WTC11 (cell line): Measurements from ENCODE around the gene CDYL.

Experiments
- ELF4 ChIP-seq: sonication (generic); formaldehyde crosslinking; IDR thresholded peaks from 2 replicates; pipeline ENCODE4 v1.8.1; 2022; ENCODE audit warnings: low read depth, mild to moderate bottlenecking, moderate library complexity, missing genetic modification reagents
- TF ChIP-seq, protein P1 (sequence below): sonication (generic); formaldehyde crosslinking; IDR thresholded peaks from 2 replicates; pipeline ENCODE4 v1.8.0; 2023; ENCODE audit warnings: missing genetic modification reagents
- TF ChIP-seq, protein P2 (sequence below): fragments of 200-600 bp; IDR thresholded peaks from 2 replicates; pipeline ENCODE4 v1.8.0; 2022; ENCODE audit warnings: antibody characterized with exemption

DNA sequence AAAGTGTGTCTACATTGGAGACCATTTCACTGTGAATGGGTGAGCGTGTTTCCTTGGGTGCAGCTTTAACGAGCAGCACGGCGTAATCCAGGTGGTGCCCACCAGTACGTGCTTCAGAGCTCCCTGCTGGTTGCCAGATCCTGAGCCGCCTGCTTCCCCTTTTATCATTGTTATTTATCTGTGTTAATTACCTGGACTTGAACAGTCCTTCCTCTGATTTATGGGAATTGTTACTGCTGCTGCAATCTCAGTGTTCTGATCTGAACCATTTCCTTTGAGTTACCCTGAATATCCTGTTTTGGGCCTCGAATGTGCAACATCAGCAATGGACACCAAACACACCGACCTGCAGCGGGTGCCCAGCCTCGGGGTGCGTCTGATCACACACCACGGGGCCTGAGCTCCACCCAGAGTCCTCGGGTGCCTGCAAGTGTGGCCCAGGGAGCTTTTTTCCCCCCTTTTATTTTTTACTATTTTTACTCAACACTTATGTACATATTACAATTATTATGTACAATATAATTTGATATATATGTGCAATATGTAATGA is 146.4 kb downstream of the CDYL start:
- no peak for TF ChIP-seq ELF4
- TF ChIP-seq, protein P1, sequence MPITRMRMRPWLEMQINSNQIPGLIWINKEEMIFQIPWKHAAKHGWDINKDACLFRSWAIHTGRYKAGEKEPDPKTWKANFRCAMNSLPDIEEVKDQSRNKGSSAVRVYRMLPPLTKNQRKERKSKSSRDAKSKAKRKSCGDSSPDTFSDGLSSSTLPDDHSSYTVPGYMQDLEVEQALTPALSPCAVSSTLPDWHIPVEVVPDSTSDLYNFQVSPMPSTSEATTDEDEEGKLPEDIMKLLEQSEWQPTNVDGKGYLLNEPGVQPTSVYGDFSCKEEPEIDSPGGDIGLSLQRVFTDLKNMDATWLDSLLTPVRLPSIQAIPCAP (CRISPR knock-in tag) = no peak
- TF ChIP-seq, protein P2, sequence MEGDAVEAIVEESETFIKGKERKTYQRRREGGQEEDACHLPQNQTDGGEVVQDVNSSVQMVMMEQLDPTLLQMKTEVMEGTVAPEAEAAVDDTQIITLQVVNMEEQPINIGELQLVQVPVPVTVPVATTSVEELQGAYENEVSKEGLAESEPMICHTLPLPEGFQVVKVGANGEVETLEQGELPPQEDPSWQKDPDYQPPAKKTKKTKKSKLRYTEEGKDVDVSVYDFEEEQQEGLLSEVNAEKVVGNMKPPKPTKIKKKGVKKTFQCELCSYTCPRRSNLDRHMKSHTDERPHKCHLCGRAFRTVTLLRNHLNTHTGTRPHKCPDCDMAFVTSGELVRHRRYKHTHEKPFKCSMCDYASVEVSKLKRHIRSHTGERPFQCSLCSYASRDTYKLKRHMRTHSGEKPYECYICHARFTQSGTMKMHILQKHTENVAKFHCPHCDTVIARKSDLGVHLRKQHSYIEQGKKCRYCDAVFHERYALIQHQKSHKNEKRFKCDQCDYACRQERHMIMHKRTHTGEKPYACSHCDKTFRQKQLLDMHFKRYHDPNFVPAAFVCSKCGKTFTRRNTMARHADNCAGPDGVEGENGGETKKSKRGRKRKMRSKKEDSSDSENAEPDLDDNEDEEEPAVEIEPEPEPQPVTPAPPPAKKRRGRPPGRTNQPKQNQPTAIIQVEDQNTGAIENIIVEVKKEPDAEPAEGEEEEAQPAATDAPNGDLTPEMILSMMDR = no peak
